Measurements from ENCODE around the gene TAS2R19.

- TF ChIP-seq RAD21 (conservative IDR thresholded peaks at IDR 0.05) (no peak), EZH2 (IDR thresholded peaks at IDR 0.05; ENCODE audit: borderline replicate concordance, insufficient read depth, low read length, poor library complexity, severe bottlenecking) (no peak), CTCF (IDR thresholded peaks at IDR 0.05; ENCODE audit: poor library complexity, severe bottlenecking) (no peak), POLR2AphosphoS5 (IDR thresholded peaks at IDR 0.05) (no peak)
Observed at GRCh38 chr12:11007608-11008007, 14.8 kb downstream of the TAS2R19 start.
